HG02970 (cell line): ENCODE results near the gene SSNA1.

Source experiments
- ATAC-seq: cut with Tn5 transposase; IDR thresholded peaks from one replicate; pipeline ENCODE4 v1.9.1; 2021; ENCODE audit warnings: mild to moderate bottlenecking, moderate library complexity, moderate number of reproducible peaks; ENCODE audit not compliant: unreplicated experiment, low FRiP score

Gene SSNA1

GRCh38 chr9:137178939-137179630, 9.4 kb upstream of the SSNA1 start:
- no peak for ATAC-seq

- no peak for ATAC-seq
These were observed 8.7 kb upstream of the SSNA1 start for GRCh38 chr9:137179761-137180160.

- ATAC-seq = no peak
These were observed 8.0 kb upstream of the SSNA1 start for GRCh38 chr9:137180491-137180890.

GRCh38 chr9:137181680-137182079, 6.8 kb upstream of the SSNA1 start:
- no peak for ATAC-seq

GRCh38 chr9:137182836-137183235, 5.6 kb upstream of the SSNA1 start:
- ATAC-seq = no peak

- ATAC-seq = no peak
These were observed 4.4 kb upstream of the SSNA1 start for GRCh38 chr9:137183980-137184595.

- no peak for ATAC-seq
These were observed 3.4 kb upstream of the SSNA1 start for GRCh38 chr9:137184881-137185660.

GRCh38 chr9:137185921-137186320, 2.6 kb upstream of the SSNA1 start:
- ATAC-seq = no peak

GRCh38 chr9:137186385-137186784, 2.1 kb upstream of the SSNA1 start:
- no peak for ATAC-seq

GRCh38 chr9:137187386-137187785, 1.1 kb upstream of the SSNA1 start:
- no peak for ATAC-seq

- no peak for ATAC-seq
These were observed 388 bp upstream of the SSNA1 start for GRCh38 chr9:137188086-137188489.

GRCh38 chr9:137189297-137190295, 1.1 kb downstream of the SSNA1 start:
- no peak for ATAC-seq

GRCh38 chr9:137190315-137190856, 1.9 kb downstream of the SSNA1 start:
- ATAC-seq = no peak

GRCh38 chr9:137191245-137191644, 2.8 kb downstream of the SSNA1 start:
- no peak for ATAC-seq

- ATAC-seq = no peak
These were observed 3.4 kb downstream of the SSNA1 start for GRCh38 chr9:137191691-137192447.

- ATAC-seq = no peak
These were observed 3.9 kb downstream of the SSNA1 start for GRCh38 chr9:137192448-137192780.

GRCh38 chr9:137192859-137193258, 4.4 kb downstream of the SSNA1 start:
- no peak for ATAC-seq

- no peak for ATAC-seq
These were observed 5.3 kb downstream of the SSNA1 start for GRCh38 chr9:137193771-137194170.

GRCh38 chr9:137194388-137194787, 5.9 kb downstream of the SSNA1 start:
- no peak for ATAC-seq
